GM23338 (cell line): Measurements from ENCODE around the gene TBKBP1. TPM values are rescaled to one million over a fixed set of nuclear protein-coding genes. Genes with fewer than 3 reads are reported as not detected.

Source experiments
- CREB1 ChIP-seq: fragments of 250-450 bp; sonication (Bioruptor Pico); IDR thresholded peaks from 2 replicates; pipeline ENCODE4 v1.5.0; 2020; ENCODE audit warnings: low read depth, mild to moderate bottlenecking, moderate library complexity
- CTCF ChIP-seq, 2 experiments: fragments of 200-600 bp in 1 of 2; sonication (generic) in 1 of 2; conservative IDR thresholded peaks; 2 replicates each; pipeline versions ENCODE4 v1.5.1 to v1.6.1; 2016 to 2017; ENCODE audit warnings: antibody characterized with exemption in 2 of 2, low read depth in 2 of 2, mild to moderate bottlenecking in 2 of 2, moderate library complexity in 1 of 2
- ETS1 ChIP-seq: IDR thresholded peaks from 2 replicates; pipeline ENCODE4 v1.6.1; 2016; ENCODE audit warnings: antibody characterized with exemption
- EZH2 ChIP-seq: fragments of 200-600 bp; sonication (generic); IDR thresholded peaks from one replicate; pipeline ENCODE4 v1.8.0; 2017; ENCODE audit warnings: antibody characterized with exemption, mild to moderate bottlenecking, low read depth; ENCODE audit not compliant: unreplicated experiment
- NANOG ChIP-seq: IDR thresholded peaks from 2 replicates; pipeline ENCODE4 v1.6.1; 2016; ENCODE audit warnings: antibody characterized with exemption, borderline replicate concordance
- STAT1 ChIP-seq: IDR thresholded peaks from one replicate; pipeline ENCODE4 v1.6.1; 2016; ENCODE audit warnings: antibody characterized with exemption; ENCODE audit not compliant: unreplicated experiment
- ZNF462 ChIP-seq: fragments of 250-450 bp; sonication (Bioruptor Pico); IDR thresholded peaks from 2 replicates; pipeline ENCODE4 v1.5.0; 2020; ENCODE audit warnings: mild to moderate bottlenecking, moderate library complexity
- polyA plus RNA-seq: library from polyadenylated mRNA; unstranded; fragments of >200 nt; fragmentation: Nextera tagmentation; extraction: Ambion mirVana; gene quantifications from 2 replicates; pipeline ENCODE4 v1.2.1, GENCODE V29; 2016
- total RNA-seq: library from RNA; depleted of rRNA; stranded (reverse); fragments of >200 nt; shearing (Covaris generic); gene quantifications from 2 replicates; pipeline ENCODE4 v1.2.3, GENCODE V29; 2014

The TBKBP1 gene
- total and polyA plus RNA-seq, 2 experiments from 2014 or later = 2.5 to 12.1 TPM

GRCh38 chr17:47678196-47678595 lies 15.8 kb upstream of the TBKBP1 start (continued):
- TF ChIP-seq ZNF462 (CRISPR knock-in tag) = no peak
- no peak for TF ChIP-seq STAT1
- TF ChIP-seq CREB1 (CRISPR knock-in tag) = no peak
- no peak for TF ChIP-seq NANOG
- no peak for TF ChIP-seq ETS1
- no peak for TF ChIP-seq EZH2
- TF ChIP-seq CTCF (conservative IDR thresholded peaks at IDR 0.05; ENCODE audit: low read depth in 2 of 2) = no peak
